WTC11 (cell line): ENCODE measurements around the gene NECTIN1.

Experiments used
- CREB1 ChIP-seq: sonication (generic); formaldehyde crosslinking; IDR thresholded peaks from 2 replicates; pipeline ENCODE4 v1.8.0; 2023; ENCODE audit warnings: mild to moderate bottlenecking, missing genetic modification reagents
- CTCF ChIP-seq: fragments of 200-600 bp; IDR thresholded peaks from 2 replicates; pipeline ENCODE4 v1.8.0; 2022; ENCODE audit warnings: antibody characterized with exemption
- FOXJ3 ChIP-seq: sonication (generic); formaldehyde crosslinking; IDR thresholded peaks from 2 replicates; pipeline ENCODE4 v1.9.0; 2021; ENCODE audit warnings: missing genetic modification reagents, mild to moderate bottlenecking, borderline replicate concordance
- NFE2L1 ChIP-seq: sonication (generic); formaldehyde crosslinking; IDR thresholded peaks from 2 replicates; pipeline ENCODE4 v1.8.1; 2023; ENCODE audit warnings: missing genetic modification reagents
- RELA ChIP-seq: sonication (generic); formaldehyde crosslinking; IDR thresholded peaks from 2 replicates; pipeline ENCODE4 v1.8.1; 2022; ENCODE audit warnings: missing genetic modification reagents, mild to moderate bottlenecking, borderline replicate concordance
- ZNF232 ChIP-seq: sonication (generic); formaldehyde crosslinking; IDR thresholded peaks from 2 replicates; pipeline ENCODE4 v1.8.0; 2022; ENCODE audit warnings: mild to moderate bottlenecking, missing genetic modification reagents
- TF ChIP-seq, protein P1 (sequence below): sonication (generic); formaldehyde crosslinking; IDR thresholded peaks from 2 replicates; pipeline ENCODE4 v1.8.1; 2023; ENCODE audit warnings: mild to moderate bottlenecking, missing genetic modification reagents

DNA sequence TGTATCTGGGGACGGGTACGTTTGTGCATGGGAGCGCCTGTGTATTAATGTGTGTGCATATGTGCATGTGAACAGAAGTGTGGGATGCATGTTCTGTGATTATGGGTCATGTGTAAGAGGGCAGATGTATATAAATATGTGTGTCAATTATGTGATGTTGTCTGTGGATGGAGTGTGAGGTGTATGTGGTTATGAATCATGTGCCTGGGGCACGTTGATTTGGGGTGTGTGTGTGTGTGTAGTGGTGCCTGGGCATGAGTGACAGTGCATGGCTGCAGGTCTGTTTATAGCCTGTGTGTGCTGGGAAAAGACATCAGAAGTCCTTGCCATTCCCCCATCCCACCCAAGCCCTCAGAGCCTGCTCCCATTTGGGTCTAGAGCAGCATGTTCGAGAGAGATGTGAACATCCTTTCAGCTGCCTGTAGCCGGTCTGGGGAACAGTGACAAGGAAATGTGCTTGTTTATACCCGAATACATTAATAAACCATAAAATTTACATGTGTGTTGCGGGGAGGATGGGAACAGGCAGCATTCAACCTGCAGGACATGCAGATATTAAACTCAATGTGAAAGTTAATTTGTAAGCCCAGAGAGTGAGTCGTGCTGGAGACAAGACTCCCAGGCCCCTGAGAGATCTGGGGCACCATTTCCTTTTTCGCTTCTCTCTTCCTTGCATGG lies 129.0 kb downstream of the NECTIN1 start:
- no peak for TF ChIP-seq NFE2L1 (CRISPR knock-in tag)
- no peak for TF ChIP-seq RELA (CRISPR knock-in tag)
- TF ChIP-seq CTCF: no peak
- TF ChIP-seq ZNF232 (CRISPR knock-in tag): no peak
- TF ChIP-seq CREB1 (CRISPR knock-in tag): no peak
- no peak for TF ChIP-seq FOXJ3 (CRISPR knock-in tag)
- TF ChIP-seq, protein P1, sequence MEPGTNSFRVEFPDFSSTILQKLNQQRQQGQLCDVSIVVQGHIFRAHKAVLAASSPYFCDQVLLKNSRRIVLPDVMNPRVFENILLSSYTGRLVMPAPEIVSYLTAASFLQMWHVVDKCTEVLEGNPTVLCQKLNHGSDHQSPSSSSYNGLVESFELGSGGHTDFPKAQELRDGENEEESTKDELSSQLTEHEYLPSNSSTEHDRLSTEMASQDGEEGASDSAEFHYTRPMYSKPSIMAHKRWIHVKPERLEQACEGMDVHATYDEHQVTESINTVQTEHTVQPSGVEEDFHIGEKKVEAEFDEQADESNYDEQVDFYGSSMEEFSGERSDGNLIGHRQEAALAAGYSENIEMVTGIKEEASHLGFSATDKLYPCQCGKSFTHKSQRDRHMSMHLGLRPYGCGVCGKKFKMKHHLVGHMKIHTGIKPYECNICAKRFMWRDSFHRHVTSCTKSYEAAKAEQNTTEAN (CRISPR knock-in tag): no peak
